ENCODE measurements around the gene GJD3. TPM values are rescaled to one million over a fixed set of nuclear protein-coding genes. Genes with fewer than 3 reads are reported as not detected.

Gene GJD3
- polyA plus RNA-seq, 1 donor from 2014 or later: not detected

GRCh38 chr17:40335620-40336019 is 28.9 kb downstream of the GJD3 start:
- no peak for TF ChIP-seq TAF1 (IDR thresholded peaks at IDR 0.05; ENCODE audit: low read depth)
- TF ChIP-seq RAD21 (conservative IDR thresholded peaks at IDR 0.05): no peak
- TF ChIP-seq CTCF (IDR thresholded peaks at IDR 0.05; ENCODE audit: poor library complexity, severe bottlenecking): no peak
- no peak for TF ChIP-seq EZH2 (IDR thresholded peaks at IDR 0.05; ENCODE audit: borderline replicate concordance, insufficient read depth, low read length, poor library complexity, severe bottlenecking)
- no peak for TF ChIP-seq SMC3 (conservative IDR thresholded peaks at IDR 0.05; ENCODE audit: poor library complexity)
- no peak for TF ChIP-seq EP300 (conservative IDR thresholded peaks at IDR 0.05; ENCODE audit: poor library complexity, severe bottlenecking)
- no peak for TF ChIP-seq REST (IDR thresholded peaks at IDR 0.05; ENCODE audit: borderline replicate concordance)
- TF ChIP-seq POLR2AphosphoS5 (IDR thresholded peaks at IDR 0.05): no peak
- TF ChIP-seq MXI1 (conservative IDR thresholded peaks at IDR 0.05; ENCODE audit: poor library complexity, severe bottlenecking): no peak
- H2AFZ ChIP-seq (ENCODE audit: low read depth, low read length): no peak overlapping the region
- no peaks in the 10 kb centered on the region for H3F3A ChIP-seq (ENCODE audit: insufficient read depth, low read length, poor library complexity, severe bottlenecking)
- H3K4me2 ChIP-seq (ENCODE audit: low read length): no peak overlapping the region
- H3K79me2 ChIP-seq (replicated peaks; ENCODE audit: insufficient read depth, low read length): peaks cover 4% of the 10 kb centered on the region
- no peaks in the 10 kb centered on the region for H4K20me1 ChIP-seq (ENCODE audit: insufficient read depth)
- H3K27ac ChIP-seq (ENCODE audit: low read length): no peak overlapping the region
- no peaks in the 10 kb centered on the region for H3K9me3 ChIP-seq (ENCODE audit: low read length)
- H3K27me3 ChIP-seq (ENCODE audit: insufficient read depth, low read depth, low read length): no peaks in the 10 kb centered on the region
- no peak overlapping the region for H3K4me3 ChIP-seq (ENCODE audit: low read length)
- H3K36me3 ChIP-seq (ENCODE audit: insufficient read depth, low read length): no peaks in the 10 kb centered on the region
- H3K9ac ChIP-seq (ENCODE audit: low read length): no peak overlapping the region
- no peaks in the 10 kb centered on the region for H3K9me2 ChIP-seq (ENCODE audit: insufficient read depth, low read length)

- Histone ChIP-seq H3K9ac (ENCODE audit: low read length) (no peak overlapping the region), H3K27me3 (ENCODE audit: insufficient read depth, low read depth, low read length) (no peaks in the 10 kb centered on the region), H3F3A (ENCODE audit: insufficient read depth, low read length, poor library complexity, severe bottlenecking) (no peaks in the 10 kb centered on the region), H3K9me2 (ENCODE audit: insufficient read depth, low read length) (no peaks in the 10 kb centered on the region), H3K4me3 (ENCODE audit: low read length) (no peak overlapping the region), H3K9me3 (ENCODE audit: low read length) (no peaks in the 10 kb centered on the region), H4K20me1 (ENCODE audit: insufficient read depth) (no peaks in the 10 kb centered on the region), H3K4me2 (ENCODE audit: low read length) (no peak overlapping the region), H3K27ac (ENCODE audit: low read length) (no peak overlapping the region), H3K36me3 (ENCODE audit: insufficient read depth, low read length) (no peaks in the 10 kb centered on the region), H2AFZ (ENCODE audit: low read depth, low read length) (no peak overlapping the region), H3K79me2 (replicated peaks; ENCODE audit: insufficient read depth, low read length) (no peaks in the 10 kb centered on the region)
- TF ChIP-seq REST (IDR thresholded peaks at IDR 0.05; ENCODE audit: borderline replicate concordance) (no peak), EP300 (conservative IDR thresholded peaks at IDR 0.05; ENCODE audit: poor library complexity, severe bottlenecking) (no peak), POLR2AphosphoS5 (IDR thresholded peaks at IDR 0.05) (no peak), CTCF (IDR thresholded peaks at IDR 0.05; ENCODE audit: poor library complexity, severe bottlenecking) (no peak), RAD21 (conservative IDR thresholded peaks at IDR 0.05) (no peak)
Measured at GRCh38 chr17:40333781-40334448, 30.6 kb downstream of the GJD3 start.

All from neural cell (in vitro differentiated cells).